ENCODE measurements around the gene FAM83E. TPM values are rescaled to one million over a fixed set of nuclear protein-coding genes. Genes with fewer than 3 reads are reported as not detected.

FAM83E gene
- total and polyA plus RNA-seq, 10 of the 15 experiments (the other 5 are each of a cell fraction or from before 2014, with no cell fraction given), result 0.14 to 2.5 (median 0.33) TPM; not detected in 4

- TF ChIP-seq CEBPZ (IDR thresholded peaks at IDR 0.05; ENCODE audit: low read depth, low read length), result no peak
- no peak for TF ChIP-seq TCF12 (IDR thresholded peaks at IDR 0.05; ENCODE audit: low read depth, low read length)
- no peak for TF ChIP-seq ZNF687 (IDR thresholded peaks at IDR 0.05)
- TF ChIP-seq HCFC1 (IDR thresholded peaks at IDR 0.05; ENCODE audit: low read length), result no peak
- TF ChIP-seq SMAD1 (IDR thresholded peaks at IDR 0.05; ENCODE audit: low read depth, partially characterized antibody), result no peak
Observed at GRCh38 chr19:48644355-48644754, 29.5 kb upstream of the FAM83E start (continued).

Data from GM12878 (cell line).